Astrocyte of the cerebellum (primary cell): ENCODE measurements around the gene MTG2.

Source experiments
- DNase-seq: peaks from one replicate; pipeline ENCODE4 v3.0.0-alpha.2; 2011; ENCODE audit warnings: low read depth
- H3K4me3 ChIP-seq: 2 replicates; pipeline ENCODE4 v1.5.1; 2011; ENCODE audit warnings: mild to moderate bottlenecking, low read depth, low read length, moderate library complexity
- in situ Hi-C: cut with HindIII; loops from 2 replicates; pipeline ENCODE4 v1.10.0; 2017; ENCODE audit warnings: low sequenced_read_pairs
- TF ChIP-seq, protein P1 (sequence below): IDR thresholded peaks from 2 replicates; pipeline ENCODE4 v1.5.1; 2012; ENCODE audit warnings: low read length, low read depth, moderate library complexity, mild to moderate bottlenecking; ENCODE audit errors: missing control alignments

MTG2 gene

DNA sequence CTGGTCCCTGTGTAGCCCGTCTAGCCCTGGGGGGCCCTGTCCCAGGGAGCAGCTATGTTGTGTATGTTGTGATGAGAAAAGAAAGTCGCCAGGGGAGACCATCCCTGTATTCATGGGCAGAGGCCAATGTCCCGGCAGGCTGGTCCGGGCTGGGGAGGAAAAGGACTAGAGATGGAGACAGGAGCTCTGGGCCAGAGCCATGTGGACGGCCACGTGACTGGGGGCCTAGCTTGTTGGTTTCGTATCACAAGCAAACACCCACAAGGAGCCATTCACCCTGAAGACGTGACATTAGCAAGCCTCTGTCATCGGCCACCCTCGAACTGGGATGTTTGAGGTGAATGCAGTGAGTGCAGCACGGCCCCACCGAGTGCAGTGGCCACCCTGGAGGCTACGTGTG lies 40.1 kb downstream of the MTG2 start:
- no peak for DNase-seq
- in situ Hi-C loops, result no loop called here
- no peak overlapping the region for H3K4me3 ChIP-seq
- TF ChIP-seq, protein P1, sequence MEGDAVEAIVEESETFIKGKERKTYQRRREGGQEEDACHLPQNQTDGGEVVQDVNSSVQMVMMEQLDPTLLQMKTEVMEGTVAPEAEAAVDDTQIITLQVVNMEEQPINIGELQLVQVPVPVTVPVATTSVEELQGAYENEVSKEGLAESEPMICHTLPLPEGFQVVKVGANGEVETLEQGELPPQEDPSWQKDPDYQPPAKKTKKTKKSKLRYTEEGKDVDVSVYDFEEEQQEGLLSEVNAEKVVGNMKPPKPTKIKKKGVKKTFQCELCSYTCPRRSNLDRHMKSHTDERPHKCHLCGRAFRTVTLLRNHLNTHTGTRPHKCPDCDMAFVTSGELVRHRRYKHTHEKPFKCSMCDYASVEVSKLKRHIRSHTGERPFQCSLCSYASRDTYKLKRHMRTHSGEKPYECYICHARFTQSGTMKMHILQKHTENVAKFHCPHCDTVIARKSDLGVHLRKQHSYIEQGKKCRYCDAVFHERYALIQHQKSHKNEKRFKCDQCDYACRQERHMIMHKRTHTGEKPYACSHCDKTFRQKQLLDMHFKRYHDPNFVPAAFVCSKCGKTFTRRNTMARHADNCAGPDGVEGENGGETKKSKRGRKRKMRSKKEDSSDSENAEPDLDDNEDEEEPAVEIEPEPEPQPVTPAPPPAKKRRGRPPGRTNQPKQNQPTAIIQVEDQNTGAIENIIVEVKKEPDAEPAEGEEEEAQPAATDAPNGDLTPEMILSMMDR, result no peak

GRCh38 chr20:62223571-62223970 lies 40.7 kb downstream of the MTG2 start:
- in situ Hi-C loops, result no loop called here
- no peak for DNase-seq
- no peak overlapping the region for H3K4me3 ChIP-seq
- TF ChIP-seq, protein P1, result no peak

DNA sequence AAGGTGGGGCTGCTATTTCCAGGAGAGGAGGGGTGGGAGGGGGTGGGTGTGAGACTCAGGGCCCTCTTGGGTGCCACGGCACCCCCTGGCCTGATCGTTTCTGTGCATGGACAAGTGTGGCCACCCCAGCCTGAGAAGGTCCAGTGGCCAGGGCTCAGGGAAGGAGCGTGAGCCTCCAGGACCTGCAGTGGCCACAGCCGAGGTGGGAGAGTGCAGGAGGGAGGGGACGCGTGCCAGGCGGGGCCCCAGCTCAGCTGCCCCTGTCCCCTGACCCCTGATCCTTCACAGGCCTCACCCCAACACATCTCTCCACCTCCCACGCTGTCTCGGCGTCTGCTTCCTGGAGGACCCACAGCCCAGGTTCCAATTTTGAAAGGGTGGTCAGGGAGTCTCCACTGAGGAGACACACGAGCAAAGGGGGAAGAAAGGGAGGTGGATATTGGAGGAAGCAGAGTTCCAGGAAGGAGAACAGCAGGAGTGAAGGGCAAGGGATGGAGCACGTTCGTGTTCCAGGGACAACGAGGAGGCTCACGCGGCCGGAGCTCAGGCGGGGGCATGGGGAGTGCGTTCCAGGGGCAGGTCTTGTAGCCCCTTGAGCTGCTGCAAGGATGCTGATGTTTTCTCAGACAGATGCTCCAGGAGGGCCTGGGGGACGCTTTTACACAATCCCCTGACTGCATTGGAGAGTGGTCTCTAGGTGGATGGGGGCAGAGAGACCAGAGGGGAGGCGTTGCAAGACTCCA lies 41.5 kb downstream of the MTG2 start:
- in situ Hi-C loops, result no loop called here
- no peak for DNase-seq
- H3K4me3 ChIP-seq, result no peak overlapping the region
- TF ChIP-seq, protein P1, result no peak

- H3K4me3 ChIP-seq, result no peak overlapping the region
- no peak for DNase-seq
- TF ChIP-seq, protein P1, result no peak
- in situ Hi-C loops, result no loop called here
Measured at GRCh38 chr20:62225026-62225425, 42.2 kb downstream of the MTG2 start.

DNA sequence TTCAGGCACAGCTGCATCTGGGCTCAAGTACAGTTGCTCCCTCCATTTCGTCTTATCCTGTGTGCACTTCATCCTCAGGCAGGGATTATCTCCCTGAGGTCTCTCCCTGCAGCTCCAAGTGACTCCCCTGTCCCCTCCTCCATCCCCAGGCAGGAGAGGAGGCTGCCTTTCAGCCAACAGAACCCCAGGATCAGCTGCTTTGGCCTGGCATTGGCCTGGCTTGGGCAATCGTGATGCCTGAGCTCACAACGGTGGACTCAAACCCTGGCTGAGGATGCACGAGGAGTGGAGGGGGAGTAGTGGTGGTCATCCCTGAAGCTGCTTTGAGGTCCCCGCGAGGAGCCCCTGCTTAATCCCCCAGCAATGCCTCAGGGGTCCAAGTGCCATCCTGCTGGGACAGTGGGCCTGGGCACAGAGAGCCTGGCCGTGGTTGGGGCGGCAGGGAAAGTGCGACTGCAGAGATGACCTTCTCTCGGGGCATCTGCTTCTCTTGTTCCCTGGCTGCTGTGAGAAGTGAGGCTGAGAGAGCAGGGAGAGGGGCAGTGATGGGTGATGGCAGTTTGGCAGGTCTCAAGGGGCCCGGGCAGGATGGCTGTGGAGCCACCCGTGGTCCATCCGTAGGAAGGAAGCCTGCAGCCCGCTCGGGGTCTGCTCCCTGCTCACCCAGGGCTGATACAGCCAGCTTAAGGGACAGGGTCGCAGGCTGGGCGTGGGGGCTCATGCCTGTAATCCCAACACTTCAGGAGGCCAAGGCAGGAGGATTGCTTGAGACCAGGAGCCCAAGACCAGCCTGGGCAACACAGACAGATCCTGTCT lies 43.2 kb downstream of the MTG2 start:
- in situ Hi-C loops, result no loop called here
- no peak for DNase-seq
- no peak overlapping the region for H3K4me3 ChIP-seq
- TF ChIP-seq, protein P1, result no peak

DNA sequence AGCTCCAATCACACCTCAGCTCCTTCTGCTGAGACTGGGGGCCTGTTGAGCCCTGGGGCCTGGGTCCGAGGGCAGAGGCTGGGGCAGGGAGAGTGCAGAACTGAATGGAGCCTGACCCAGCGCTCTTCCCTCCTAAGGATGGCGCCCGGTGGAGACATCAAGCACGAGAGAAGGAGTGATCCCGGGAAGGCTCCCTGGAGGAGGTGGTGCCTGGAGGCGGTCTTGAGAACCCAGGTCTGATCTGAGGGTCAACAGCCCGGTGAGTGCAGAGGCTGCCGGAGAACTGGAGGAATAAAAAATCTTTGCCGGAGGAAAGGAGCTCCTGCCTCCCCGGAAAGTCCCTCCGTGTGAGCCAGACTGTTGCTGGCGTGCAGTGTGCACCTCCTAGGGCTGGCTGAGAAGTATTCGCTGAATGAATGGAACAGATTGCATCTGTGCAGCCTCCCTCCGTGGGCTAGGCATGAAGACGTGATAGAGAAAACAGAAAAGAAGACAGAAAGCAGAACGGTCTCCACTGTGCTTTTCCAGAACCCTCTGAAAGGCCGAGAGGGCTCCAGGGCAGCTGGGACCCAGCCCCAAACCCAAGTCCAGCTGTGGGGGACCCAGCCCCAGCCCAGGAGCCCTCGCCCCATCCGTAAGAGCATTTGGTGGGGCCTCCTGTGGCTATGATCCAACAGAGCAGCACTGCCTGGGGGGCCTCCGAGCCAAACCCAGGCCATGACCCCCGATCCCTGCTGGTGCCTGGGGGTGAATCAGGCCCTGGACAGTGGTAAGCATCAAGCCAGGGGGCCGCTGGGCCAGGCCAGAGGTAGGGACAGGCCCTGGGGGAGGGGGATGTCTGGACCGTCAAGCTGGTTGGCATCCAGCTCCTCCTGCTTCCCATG lies 44.1 kb downstream of the MTG2 start:
- in situ Hi-C loops, result no loop called here
- no peak overlapping the region for H3K4me3 ChIP-seq
- TF ChIP-seq, protein P1, result no peak
- DNase-seq, result no peak
